K562 (cell line): ENCODE results near the gene ABCE1. TPM values are rescaled to one million over a fixed set of nuclear protein-coding genes. Genes with fewer than 3 reads are reported as not detected.

Experiments used
- ATAC-seq: fragments of 200-7000 bp; cut with Tn5 transposase; 3 replicates; pipeline ENCODE4 v1.9.1; 2020; ENCODE audit warnings: moderate library complexity
- BruUV-seq: library from RNA; stranded (reverse); fragments of 400-500 nt; replicated peaks from 2 replicates; lab custom pipeline; 2021; lab: Mats Ljungman, UMichigan
- CTCF ChIA-PET: fragments of 300-600 bp; formaldehyde crosslinking; extraction: SDS; loops from one replicate; lab custom pipeline; 2021; ENCODE audit warnings: low intra/inter-chr PET ratio; lab: Yijun Ruan, JAX
- POLR2A ChIA-PET: fragments of 300-600, 350-650 bp; sonication (Branson Sonifier 250); formaldehyde crosslinking; extraction: SDS; loops from one replicate; lab custom pipeline; 2021; ENCODE audit warnings: antibody characterized with exemption, inconsistent platforms; lab: Yijun Ruan, JAX
- DNase-seq, 4 experiments: peaks; one replicate each; pipeline versions ENCODE4 v3.0.0 to v3.0.0-alpha.2; 2011 to 2018; ENCODE audit warnings: low spot score in 3 of 4, mixed read lengths in 3 of 4; ENCODE audit errors: extremely low read depth in 1 of 4
- FAIRE-seq: peaks from 2 replicates; lab custom pipeline; 2011; peaks lifted over from hg19 to GRCh38; lab: Jason Lieb, UNC
- H2AFZ ChIP-seq: 2 replicates; pipeline ENCODE4 v1.6.0; 2011; ENCODE audit warnings: low read depth, low read length, control low read depth, inconsistent platforms
- H3K27ac ChIP-seq: fragments of 200-600 bp; 3 replicates; pipeline ENCODE4 v1.8.0; 2011; ENCODE audit warnings: low read depth, mild to moderate bottlenecking, control low read depth, inconsistent platforms, low read length, moderate library complexity, mixed read lengths; ENCODE audit errors: extremely low read depth
- H3K27me3 ChIP-seq, 2 experiments: fragments of 300-600 bp in 1 of 2; 2 replicates in 1 of 2; 3 replicates in 1 of 2; pipeline versions ENCODE4 v1.6.0 to v1.8.0; 2011; ENCODE audit warnings: inconsistent platforms in 2 of 2, low read length in 2 of 2, mild to moderate bottlenecking in 1 of 2, mixed read lengths in 1 of 2, moderate library complexity in 1 of 2; ENCODE audit not compliant: control insufficient read depth in 2 of 2, insufficient read depth in 2 of 2
- H3K36me3 ChIP-seq: fragments of 300-600 bp; 3 replicates; pipeline ENCODE4 v1.8.0; 2011; ENCODE audit warnings: mild to moderate bottlenecking, low read length, inconsistent platforms; ENCODE audit not compliant: control insufficient read depth, insufficient read depth
- H3K4me1 ChIP-seq, 2 experiments: fragments of 200-600 bp in 1 of 2; replicated peaks in 1 of 2; 2 replicates in 1 of 2; 3 replicates in 1 of 2; pipeline versions ENCODE4 v1.5.1 to v1.8.0; 2011; ENCODE audit warnings: inconsistent platforms in 2 of 2, low read length in 2 of 2, mild to moderate bottlenecking in 1 of 2, mixed read lengths in 1 of 2, moderate library complexity in 1 of 2; ENCODE audit not compliant: control insufficient read depth in 2 of 2, insufficient read depth in 2 of 2
- H3K4me2 ChIP-seq: 2 replicates; pipeline ENCODE4 v1.6.1; 2011; ENCODE audit warnings: low read length, control low read depth, inconsistent platforms, mixed read lengths; ENCODE audit not compliant: insufficient read depth
- H3K4me3 ChIP-seq: fragments of 200-600 bp; sonication (generic), shearing (Covaris generic); 2 replicates; pipeline ENCODE4 v1.5.1; 2016; ENCODE audit warnings: control low read depth, inconsistent platforms
- H3K79me2 ChIP-seq: fragments of 200-600 bp; 3 replicates; pipeline ENCODE4 v1.8.0; 2011; ENCODE audit warnings: low read length, inconsistent platforms; ENCODE audit not compliant: control insufficient read depth, insufficient read depth
- H3K9ac ChIP-seq, 2 experiments: 2 replicates each; pipeline versions ENCODE4 v1.6.0 to v1.6.1; 2011; ENCODE audit warnings: low read depth in 2 of 2, low read length in 2 of 2, control low read depth in 1 of 2, inconsistent platforms in 1 of 2, mild to moderate bottlenecking in 1 of 2, mixed read lengths in 1 of 2; ENCODE audit not compliant: insufficient read depth in 1 of 2
- H3K9me1 ChIP-seq: one replicate; pipeline ENCODE4 v1.6.0; 2011; ENCODE audit warnings: inconsistent platforms, mild to moderate bottlenecking, low read length, moderate library complexity; ENCODE audit not compliant: control insufficient read depth, insufficient read depth
- H3K9me3 ChIP-seq: replicated peaks from 2 replicates; pipeline ENCODE4 v1.5.1; 2011; ENCODE audit warnings: low read depth, low read length, inconsistent platforms; ENCODE audit not compliant: control insufficient read depth, insufficient read depth
- H4K20me1 ChIP-seq: replicated peaks from 2 replicates; pipeline ENCODE4 v1.6.1; 2011; ENCODE audit warnings: low read length, inconsistent platforms, mixed read lengths; ENCODE audit not compliant: control insufficient read depth, insufficient read depth
- NCOR1 ChIP-seq: fragments of 450-650 bp; IDR thresholded peaks from 2 replicates; pipeline ENCODE4 v1.6.1; 2016; ENCODE audit warnings: mild to moderate bottlenecking, moderate library complexity
- POLR2A ChIP-seq: fragments of 450-650 bp; conservative IDR thresholded peaks from 2 replicates; pipeline ENCODE4 v1.6.1; 2016
- POLR2B ChIP-seq: fragments of 450-650 bp; IDR thresholded peaks from 2 replicates; pipeline ENCODE4 v1.6.1; 2018; ENCODE audit warnings: low read depth; ENCODE audit not compliant: partially characterized antibody
- POLR2G ChIP-seq: fragments of 200-400 bp; formaldehyde crosslinking; IDR thresholded peaks from 2 replicates; pipeline ENCODE4 v1.6.1; 2017; ENCODE audit warnings: low read depth, mild to moderate bottlenecking, antibody characterized with exemption, low read length, moderate library complexity
- SUPT5H ChIP-seq: fragments of 450-650 bp; IDR thresholded peaks from 2 replicates; pipeline ENCODE4 v1.6.1; 2016
- ZNF316 ChIP-seq: fragments of 450-650 bp; IDR thresholded peaks from 2 replicates; pipeline ENCODE4 v1.6.1; 2016
- WGBS: fragments of 100-300 bp; shearing (Covaris generic); methylation state at CpG from one replicate; pipeline ENCODE4 v1.1.6; 2016; ENCODE audit warnings: low coverage, mixed read lengths; ENCODE audit not compliant: insufficient coverage; ENCODE audit errors: missing lambda C conversion rate; 5-methylcytosine and 5-hydroxymethylcytosine counted together
- in situ Hi-C: fragments of 300-500 bp; cut with MboI; formaldehyde crosslinking; loops from 4 replicates; pipeline ENCODE4 v1.15.0; 2018; ENCODE audit warnings: inconsistent platforms, mixed read lengths
- intact Hi-C: fragments of 100-400 bp; cut with micrococcal nuclease; formaldehyde crosslinking; loops from 2 replicates; pipeline ENCODE4 v1.14.2; 2022
- polyA plus RNA-seq, 8 experiments: library from polyadenylated mRNA; depleted of rRNA in 4 of 8; stranded (reverse) in 5 of 8; unstranded in 3 of 8; fragments of >200 nt; fragmentation: Nextera tagmentation in 2 of 8; fragmentation: Illumina TruSeq in 1 of 8; extraction: Ambion mirVana in 2 of 8; extraction: Trizol in 1 of 8; gene quantifications; 2 replicates each; pipeline versions ENCODE4 v1.2.1 to v1.2.3, GENCODE V29; 2011 to 2014; ENCODE audit warnings: inconsistent platforms in 1 of 8, missing spikeins in 1 of 8
- total RNA-seq, 7 experiments: library from RNA; depleted of rRNA in 6 of 7; stranded (reverse); fragments of >200 nt in 6 of 7; fragmentation: Illumina TruSeq in 2 of 7; extraction: Trizol in 2 of 7; gene quantifications; 2 replicates each; pipeline versions ENCODE4 v1.2.1 to v1.2.3, GENCODE V29; 2011 to 2021; ENCODE audit warnings: low replicate concordance in 1 of 7
- TF ChIP-seq, protein P1 (sequence below): fragments of 250-450 bp; sonication (Bioruptor Pico); IDR thresholded peaks from 2 replicates; pipeline ENCODE4 v1.8.0; 2021; ENCODE audit warnings: moderate library complexity, mild to moderate bottlenecking, inconsistent platforms

The ABCE1 gene
- total and polyA plus RNA-seq, 9 of the 15 experiments (the other 6 are each of a cell fraction or from before 2014, with no cell fraction given) = 134 to 256 (median 169) TPM

DNA sequence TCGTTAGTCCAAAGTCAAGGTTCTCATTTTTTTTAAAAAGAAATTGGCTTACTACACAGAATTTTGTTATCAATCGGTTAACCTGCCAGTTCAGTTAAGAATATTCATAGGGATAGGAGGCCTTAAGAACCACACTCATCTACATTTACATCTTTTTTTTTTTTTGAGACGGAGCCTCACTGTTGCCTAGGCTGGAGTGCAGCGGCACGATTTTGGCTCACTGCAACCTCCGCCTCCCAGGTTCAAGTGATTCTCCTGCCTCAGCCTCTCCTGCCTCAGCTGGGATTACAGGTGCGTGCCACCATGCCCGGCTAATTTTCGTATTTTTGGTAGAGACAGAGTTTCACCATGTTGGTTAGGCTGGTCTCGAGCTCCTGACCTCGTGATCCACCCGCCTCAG is 33.7 kb downstream of the ABCE1 start:
- ChIA-PET POLR2A (interaction anchor here (0.8 kb wide), 1 partner anchor 10 kb away, joined by 3 read pairs; no protein-coding TSS in a partner anchor), CTCF (no interaction called here)
- Histone ChIP-seq H3K79me2 (no peaks in the 10 kb centered on the region), H3K9ac (no peak overlapping the region), H3K9me1 (no peaks in the 10 kb centered on the region), H3K9me3 (no peaks in the 10 kb centered on the region), H4K20me1 (no peaks in the 10 kb centered on the region), H3K4me3 (no peak overlapping the region), H2AFZ (no peak overlapping the region), H3K4me1 (no peaks in the 10 kb centered on the region), H3K4me2 (no peak overlapping the region), H3K27ac (no peak overlapping the region; the same call in 2 of the 3 replicates), H3K36me3 (peaks cover 72% of the 10 kb centered on the region), H3K27me3 (no peaks in the 10 kb centered on the region)
- DNase-seq = no peak
- TF ChIP-seq POLR2A (peak; percentile 59; the same call in 1 of the 2 replicates), POLR2B (peak; percentile 25), ZNF316 (no peak), NCOR1 (no peak), SUPT5H (peak; percentile 49), POLR2G (peak; percentile 2; the same call in 1 of the 2 replicates)
- TF ChIP-seq, protein P1, sequence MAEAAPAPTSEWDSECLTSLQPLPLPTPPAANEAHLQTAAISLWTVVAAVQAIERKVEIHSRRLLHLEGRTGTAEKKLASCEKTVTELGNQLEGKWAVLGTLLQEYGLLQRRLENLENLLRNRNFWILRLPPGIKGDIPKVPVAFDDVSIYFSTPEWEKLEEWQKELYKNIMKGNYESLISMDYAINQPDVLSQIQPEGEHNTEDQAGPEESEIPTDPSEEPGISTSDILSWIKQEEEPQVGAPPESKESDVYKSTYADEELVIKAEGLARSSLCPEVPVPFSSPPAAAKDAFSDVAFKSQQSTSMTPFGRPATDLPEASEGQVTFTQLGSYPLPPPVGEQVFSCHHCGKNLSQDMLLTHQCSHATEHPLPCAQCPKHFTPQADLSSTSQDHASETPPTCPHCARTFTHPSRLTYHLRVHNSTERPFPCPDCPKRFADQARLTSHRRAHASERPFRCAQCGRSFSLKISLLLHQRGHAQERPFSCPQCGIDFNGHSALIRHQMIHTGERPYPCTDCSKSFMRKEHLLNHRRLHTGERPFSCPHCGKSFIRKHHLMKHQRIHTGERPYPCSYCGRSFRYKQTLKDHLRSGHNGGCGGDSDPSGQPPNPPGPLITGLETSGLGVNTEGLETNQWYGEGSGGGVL (CRISPR knock-in tag) = no peak
- WGBS = 90% methylated on average over 9 of the region's 12 CpGs
- no peak for ATAC-seq
- intact Hi-C loops (no loop called here), in situ Hi-C loops (no loop called here)
- no peak for FAIRE-seq
- no TSS peak for BruUV-seq
